PC-9 (cell line): ENCODE measurements around the gene RAE1.

ENCODE experiments used
- CTCF ChIP-seq: fragments of 200-600 bp; sonication (generic); conservative IDR thresholded peaks from 2 replicates; pipeline ENCODE4 v1.6.1; 2017; ENCODE audit warnings: mixed run types, antibody characterized with exemption, mild to moderate bottlenecking, moderate library complexity
- EZH2 ChIP-seq: fragments of 200-600 bp; sonication (generic); IDR thresholded peaks from 2 replicates; pipeline ENCODE4 v1.8.0; 2017; ENCODE audit warnings: antibody characterized with exemption, low read depth

DNA sequence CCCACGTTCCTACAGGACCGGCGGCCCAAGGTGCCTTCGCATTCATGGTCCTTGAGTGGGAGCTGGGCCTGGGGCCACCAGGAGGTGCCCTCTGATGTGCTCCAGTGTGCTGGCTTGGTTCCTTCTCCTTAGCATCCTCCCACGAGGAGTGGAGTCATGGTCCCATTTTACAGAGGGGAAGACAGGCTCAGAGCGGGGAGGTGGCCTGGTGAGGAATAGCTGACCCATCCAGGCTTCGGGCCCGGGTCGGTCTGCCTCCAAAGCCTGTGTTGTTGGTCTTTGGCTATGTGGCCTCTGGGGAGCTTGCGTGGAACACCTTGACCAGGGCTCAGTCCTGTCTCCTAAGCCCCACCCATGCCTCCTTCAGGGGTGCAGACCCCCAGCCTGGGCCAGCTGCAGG is 62.9 kb downstream of the RAE1 start:
- no peak for TF ChIP-seq CTCF
- TF ChIP-seq EZH2: no peak
